HG02852 (cell line): ENCODE measurements around the gene CCL27.
A peak's percentile ranks its signal among the peaks of the same experiment; 100 is the strongest.

ENCODE experiments used
- ATAC-seq: cut with Tn5 transposase; IDR thresholded peaks from one replicate; pipeline ENCODE4 v1.9.1; 2021; ENCODE audit warnings: mild to moderate bottlenecking, moderate library complexity; ENCODE audit not compliant: unreplicated experiment

CCL27 gene

DNA sequence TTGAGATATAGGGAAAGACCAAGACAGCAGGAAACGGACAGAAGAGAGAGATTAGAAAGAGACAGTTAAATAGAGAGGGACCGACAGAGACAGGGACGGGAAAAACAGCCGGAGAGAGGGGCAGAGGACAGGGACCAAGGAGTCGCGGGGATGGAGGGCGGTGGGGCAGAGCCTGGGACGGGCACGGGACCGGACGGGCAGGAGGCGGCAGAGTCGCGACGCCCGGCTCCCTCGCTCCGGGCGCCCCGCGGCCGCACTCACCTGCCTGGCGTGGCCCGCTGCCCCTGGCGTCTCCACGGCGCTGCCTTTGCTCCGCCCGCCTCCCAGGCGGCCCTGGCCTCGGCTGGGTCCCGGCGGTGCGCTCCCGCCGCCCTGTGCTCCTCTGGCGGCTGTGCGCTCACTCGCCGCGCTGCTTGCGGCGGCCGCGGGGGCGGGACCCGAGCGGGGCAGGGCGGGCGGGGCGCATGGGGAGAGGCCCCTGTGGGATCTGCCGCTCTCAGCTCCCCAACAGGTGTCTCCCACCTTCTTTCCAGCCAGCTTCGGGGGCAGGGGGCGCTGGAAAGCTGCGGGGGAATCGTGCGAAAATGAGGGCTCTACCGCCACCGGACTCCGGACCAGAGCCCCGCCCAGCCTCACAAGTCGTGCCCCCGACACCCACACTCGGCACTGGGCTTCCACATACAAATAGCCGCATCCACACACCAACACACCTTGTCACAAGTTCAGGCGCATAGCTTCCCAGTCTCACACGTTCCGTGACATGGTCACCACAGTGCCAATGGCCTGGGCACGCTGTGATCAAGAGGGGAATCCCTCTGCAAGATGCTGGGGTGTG, 33.6 kb downstream of the CCL27 start, which contains the start of gene ARID3C:
Gene ARID3C, minus strand, starts transcription at position 411 of the 835 bp plus-strand sequence. CDS start 1,052 bp downstream, outside the sequence.
- no peak for ATAC-seq

DNA sequence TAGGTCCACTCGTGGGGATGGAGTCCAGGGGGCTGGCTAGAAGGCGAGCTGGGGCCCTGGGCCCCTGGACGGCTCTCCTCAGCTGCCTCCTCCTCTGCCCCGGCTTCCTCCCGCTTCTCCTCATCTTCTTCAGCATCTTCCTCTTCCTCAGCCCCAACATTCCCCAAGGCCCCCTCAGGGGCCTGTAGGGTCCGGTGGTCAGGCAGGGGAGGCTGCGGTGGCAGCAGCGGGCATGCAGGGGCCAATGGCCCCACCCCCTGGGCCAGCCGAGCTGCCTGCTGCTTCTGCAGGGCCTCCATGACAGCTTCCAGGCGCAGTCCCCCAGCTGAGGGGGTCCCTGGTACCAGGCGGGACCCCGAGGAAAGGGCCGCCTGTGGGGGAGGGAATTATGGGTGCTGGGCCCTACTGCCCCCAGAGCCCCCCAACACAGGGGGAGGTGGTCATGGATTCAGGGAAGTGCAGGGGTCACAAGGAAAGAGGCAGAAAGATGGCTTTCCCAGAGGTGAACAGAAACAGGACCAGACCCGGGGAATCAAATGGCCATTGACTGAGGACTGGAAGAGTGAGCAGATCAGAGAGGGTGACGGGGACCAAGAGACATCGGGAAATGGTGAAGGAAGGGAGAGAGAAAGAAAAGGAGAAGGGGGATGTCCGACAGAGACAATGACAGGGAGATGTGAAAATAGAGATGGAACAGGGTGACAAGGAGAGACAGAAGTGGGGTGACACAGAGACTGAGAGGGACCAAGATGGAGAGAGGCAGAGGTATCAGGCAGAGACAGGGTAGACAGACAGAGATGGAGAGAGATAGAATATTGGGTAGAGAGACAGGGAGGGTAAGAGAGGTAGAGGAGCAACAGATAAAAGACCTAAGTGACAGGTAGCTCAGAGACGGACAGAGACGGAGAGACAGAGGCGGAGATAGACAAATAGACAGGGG, 34.5 kb downstream of the CCL27 start:
- no peak for ATAC-seq

- no peak for ATAC-seq
Observed at GRCh38 chr9:34625186-34625486, 37.3 kb downstream of the CCL27 start.

- ATAC-seq: no peak
Observed at GRCh38 chr9:34624475-34625185, 37.8 kb downstream of the CCL27 start.

DNA sequence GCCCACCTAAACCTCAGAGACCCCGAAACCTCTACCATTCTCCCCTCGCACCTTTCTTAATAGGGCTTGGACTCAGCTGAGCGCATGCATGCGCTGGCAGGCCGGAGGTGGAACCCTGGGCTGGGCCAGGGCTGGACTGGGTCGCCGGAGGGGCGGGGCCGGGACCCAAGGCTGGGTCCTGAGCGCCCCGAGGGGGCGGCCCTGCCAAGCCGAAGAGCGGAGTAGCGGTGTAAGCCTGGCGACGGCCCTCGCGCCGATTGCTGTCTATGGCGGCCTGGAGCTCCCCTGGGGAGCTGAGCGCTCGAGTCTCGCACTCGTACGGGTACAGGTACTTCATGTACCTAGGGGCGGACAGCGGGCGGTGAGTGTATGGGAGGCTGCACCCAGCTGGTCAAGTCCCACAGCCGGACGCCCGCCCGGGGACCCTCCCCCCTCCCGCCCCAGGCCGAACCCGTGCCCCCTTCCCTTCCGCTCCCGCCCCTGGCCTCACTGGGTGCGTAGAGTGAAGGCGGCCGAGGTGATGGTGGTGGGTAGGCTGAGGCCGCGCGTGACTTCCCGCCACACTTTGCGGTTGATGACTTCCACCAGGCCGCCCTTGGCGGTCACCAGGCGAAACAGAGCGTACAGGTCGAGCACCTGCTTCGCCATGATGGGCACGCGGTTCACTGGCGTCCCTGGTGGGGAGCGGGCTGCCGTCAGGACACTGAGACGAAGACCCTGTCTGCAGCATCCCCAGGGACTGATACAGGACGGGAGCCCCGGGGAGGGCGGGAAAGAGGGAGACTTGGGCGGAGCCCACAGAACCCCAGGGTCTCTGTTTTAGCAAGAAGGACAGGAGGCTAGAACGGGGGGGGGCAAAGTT, 38.9 kb downstream of the CCL27 start:
- ATAC-seq: no peak

DNA sequence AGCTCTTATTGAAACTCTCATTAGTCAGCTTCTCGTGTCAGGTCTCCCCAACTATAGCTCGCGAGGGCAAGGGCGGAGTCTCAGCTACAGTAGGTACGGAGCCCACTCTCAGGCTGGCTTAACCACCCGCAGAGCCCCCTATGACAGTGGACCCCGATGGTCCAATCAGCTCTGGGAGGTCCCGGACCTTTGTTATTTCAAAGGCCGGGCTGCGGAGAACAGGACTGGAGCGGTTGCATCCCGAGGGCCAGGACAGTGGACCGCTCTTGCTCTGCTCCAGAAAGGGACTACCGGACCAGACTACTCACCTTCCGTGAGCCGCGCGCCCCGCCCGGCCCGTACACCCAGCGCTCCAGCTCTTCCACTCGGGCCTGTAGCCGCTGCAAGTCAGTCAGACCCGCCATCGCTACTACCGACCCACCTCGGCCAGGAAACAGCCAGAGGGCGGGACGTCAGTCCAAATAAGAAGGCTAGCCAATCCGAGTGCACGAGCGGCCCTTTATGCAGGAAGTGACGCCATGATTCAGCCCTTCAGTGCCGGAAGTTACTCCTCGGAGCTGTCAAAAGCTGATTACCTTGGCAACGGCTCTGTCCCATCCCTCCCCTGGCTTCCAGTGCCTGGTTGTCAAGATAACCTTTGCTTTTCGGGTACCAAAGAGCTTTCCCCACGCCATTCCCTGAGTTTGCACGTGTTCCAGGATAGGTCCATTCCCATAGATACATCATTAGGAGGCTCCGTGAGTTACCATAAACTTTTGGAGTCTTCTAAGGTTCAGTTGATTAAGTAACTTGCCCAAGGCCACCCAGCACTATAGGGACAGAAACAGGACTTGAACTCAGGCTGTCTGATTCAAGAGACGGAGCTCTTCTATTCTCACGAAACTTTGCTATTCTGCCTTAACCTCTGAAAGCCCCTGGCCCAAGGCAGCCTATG, 42.1 kb downstream of the CCL27 start, which contains the start of gene DCTN3:
Gene DCTN3, minus strand, starts transcription at position 435 of the 934 bp plus-strand sequence. Its CDS starts 31 bp downstream, at position 404.
- ATAC-seq: peak; percentile 99

DNA sequence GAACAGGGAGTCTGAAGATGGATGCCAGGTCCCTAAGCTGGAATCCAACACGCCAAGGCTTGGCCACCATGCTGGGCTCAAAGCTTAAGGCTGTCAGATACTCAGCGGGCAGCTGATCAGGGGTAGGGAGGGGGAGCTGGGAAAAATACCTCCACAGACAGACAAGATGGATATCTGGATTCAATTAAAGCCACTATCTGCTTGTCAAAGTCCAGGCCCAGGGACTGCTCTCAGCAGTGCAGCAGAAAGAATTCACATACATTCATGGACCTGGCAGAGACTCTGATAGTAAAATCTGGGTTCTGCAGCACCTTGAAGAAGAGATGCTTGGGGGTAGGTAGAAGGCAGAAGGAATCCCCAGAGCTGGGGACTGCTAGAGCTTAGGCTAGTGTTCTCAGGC, 47.3 kb downstream of the CCL27 start:
- ATAC-seq: no peak

DNA sequence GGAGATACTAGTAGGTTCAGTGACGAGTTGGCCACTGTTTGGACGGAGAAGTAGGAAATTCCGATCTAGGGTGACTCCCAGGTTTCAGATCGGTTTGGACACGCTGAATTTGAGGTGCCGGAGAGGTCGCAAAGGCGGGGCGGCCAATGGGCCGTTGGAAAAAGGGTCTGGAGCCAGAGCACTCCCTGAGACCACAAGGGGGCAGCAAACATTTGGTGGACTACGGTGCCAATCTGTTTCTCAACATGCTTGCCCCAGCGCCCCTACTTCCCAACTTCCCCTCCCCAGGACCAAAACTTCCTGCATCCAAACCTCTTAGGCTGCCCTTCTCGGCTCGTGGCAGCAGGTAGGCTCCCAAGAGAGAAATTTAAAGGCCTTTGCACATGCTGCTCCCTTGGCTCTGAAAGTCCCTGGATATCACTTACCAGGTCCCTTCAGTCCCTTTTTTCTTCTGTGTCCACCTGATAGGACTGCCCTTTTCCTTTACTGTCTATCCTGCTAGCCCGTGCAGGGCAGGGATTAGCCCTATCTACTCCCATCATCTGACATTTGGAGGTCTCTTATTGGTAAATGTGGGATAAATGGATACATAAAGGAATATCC, 49.6 kb downstream of the CCL27 start:
- ATAC-seq: peak; percentile 35
